GM23248 (cell line): Measurements from ENCODE around the gene STX2. TPM values are rescaled to one million over a fixed set of nuclear protein-coding genes. Genes with fewer than 3 reads are reported as not detected.

Source experiments
- DNase-seq: peaks from one replicate; pipeline ENCODE4 v3.0.0-alpha.2; 2015
- H2AFZ ChIP-seq: fragments of 200-600 bp; sonication (generic); 2 replicates; pipeline ENCODE4 v1.6.1; 2016; ENCODE audit warnings: antibody characterized with exemption
- H3F3A ChIP-seq: fragments of 200-600 bp; sonication (generic); 2 replicates; pipeline ENCODE4 v1.6.1; 2016; ENCODE audit warnings: mild to moderate bottlenecking, antibody characterized with exemption, mixed run types; ENCODE audit not compliant: insufficient read depth
- H3K27ac ChIP-seq: fragments of 200-600 bp; sonication (generic); 2 replicates; pipeline ENCODE4 v1.5.1; 2016; ENCODE audit warnings: mild to moderate bottlenecking
- H3K27me3 ChIP-seq: fragments of 200-600 bp; sonication (generic); replicated peaks from 2 replicates; pipeline ENCODE4 v1.6.1; 2016; ENCODE audit warnings: mild to moderate bottlenecking; ENCODE audit not compliant: insufficient read depth
- H3K36me3 ChIP-seq: fragments of 200-600 bp; sonication (generic); 2 replicates; pipeline ENCODE4 v1.6.1; 2016; ENCODE audit warnings: low read depth, mild to moderate bottlenecking
- H3K4me1 ChIP-seq: fragments of 200-600 bp; sonication (generic); 2 replicates; pipeline ENCODE4 v1.6.1; 2016; ENCODE audit warnings: mild to moderate bottlenecking; ENCODE audit not compliant: insufficient read depth
- H3K4me2 ChIP-seq: fragments of 200-600 bp; sonication (generic); one replicate; pipeline ENCODE4 v1.6.1; 2016; ENCODE audit warnings: mild to moderate bottlenecking; ENCODE audit not compliant: unreplicated experiment
- H3K4me3 ChIP-seq: fragments of 200-600 bp; sonication (generic); 2 replicates; pipeline ENCODE4 v1.5.1; 2016; ENCODE audit warnings: mild to moderate bottlenecking
- H3K79me2 ChIP-seq: fragments of 200-600 bp; sonication (generic); 2 replicates; pipeline ENCODE4 v1.6.1; 2016; ENCODE audit warnings: mild to moderate bottlenecking; ENCODE audit not compliant: insufficient read depth
- H3K9ac ChIP-seq: fragments of 200-600 bp; sonication (generic); 2 replicates; pipeline ENCODE4 v1.6.1; 2016; ENCODE audit warnings: mild to moderate bottlenecking
- H3K9me2 ChIP-seq: fragments of 200-600 bp; sonication (generic); 2 replicates; pipeline ENCODE4 v1.6.1; 2016; ENCODE audit warnings: mixed run types, mild to moderate bottlenecking, moderate library complexity; ENCODE audit not compliant: insufficient read depth
- H3K9me3 ChIP-seq: fragments of 200-600 bp; sonication (generic); one replicate; pipeline ENCODE4 v1.6.1; 2017; ENCODE audit warnings: low read depth
- H4K20me1 ChIP-seq: fragments of 200-600 bp; sonication (generic); 2 replicates; pipeline ENCODE4 v1.6.0; 2016; ENCODE audit not compliant: insufficient read depth
- EZH2 ChIP-seq: fragments of 200-600 bp; sonication (generic); IDR thresholded peaks from 2 replicates; pipeline ENCODE4 v1.6.1; 2018; ENCODE audit warnings: antibody characterized with exemption, mild to moderate bottlenecking; ENCODE audit not compliant: insufficient read depth, poor library complexity, severe bottlenecking
- EZH2phosphoT487 ChIP-seq: fragments of 200-600 bp; sonication (generic); IDR thresholded peaks from 2 replicates; pipeline ENCODE4 v1.6.1; 2018; ENCODE audit warnings: antibody characterized with exemption, moderate library complexity, mild to moderate bottlenecking, low read depth; ENCODE audit not compliant: insufficient read depth
- WGBS, 2 experiments: methylation state at CpG; one replicate each; pipeline ENCODE4 v1.1.6; 2015 to 2017; ENCODE audit warnings: low lambda C conversion rate in 2 of 2, low coverage in 1 of 2; ENCODE audit errors: missing lambda C conversion rate in 2 of 2; 5-methylcytosine and 5-hydroxymethylcytosine counted together
- in situ Hi-C: fragments of 300-500 bp; cut with MboI; formaldehyde crosslinking; loops from 2 replicates; pipeline ENCODE4 v1.15.0; 2020
- polyA plus RNA-seq: library from polyadenylated mRNA; unstranded; fragments of >200 nt; fragmentation: Nextera tagmentation; extraction: Ambion mirVana; gene quantifications from 2 replicates; pipeline ENCODE4 v1.2.1, GENCODE V29; 2016
- total RNA-seq: library from RNA; depleted of rRNA; stranded (reverse); fragments of >200 nt; shearing (Covaris generic); gene quantifications from 2 replicates; pipeline ENCODE4 v1.2.3, GENCODE V29; 2014

The STX2 gene
- total and polyA plus RNA-seq, 2 experiments from 2014 or later = 30.1 to 45.5 TPM

GRCh38 chr12:130815028-130815741 lies 23.9 kb downstream of the STX2 start:
- Histone ChIP-seq H3K27ac (no peak overlapping the region), H2AFZ (no peak overlapping the region), H3K4me1 (no peaks in the 10 kb centered on the region), H3K9ac (no peak overlapping the region), H3K36me3 (peaks cover 4% of the 10 kb centered on the region; the same call in 1 of the 2 replicates), H3F3A (no peaks in the 10 kb centered on the region), H3K27me3 (no peaks in the 10 kb centered on the region), H3K4me2 (no peak overlapping the region), H4K20me1 (no peaks in the 10 kb centered on the region), H3K4me3 (no peak overlapping the region), H3K9me2 (no peaks in the 10 kb centered on the region), H3K79me2 (peaks cover 38% of the 10 kb centered on the region), H3K9me3 (no peaks in the 10 kb centered on the region)
- DNase-seq = no peak
- in situ Hi-C loops = no loop called here
- 94 to 95% methylated on average over 14 of the region's 14 CpGs for WGBS, 2 experiments
- TF ChIP-seq EZH2phosphoT487 (no peak), EZH2 (no peak)

- no peaks in the 10 kb centered on the region for H3K9me2 ChIP-seq
- H3K36me3 ChIP-seq = no peaks in the 10 kb centered on the region; the same call in 1 of the 2 replicates
- no peaks in the 10 kb centered on the region for H3K4me1 ChIP-seq
- H3K4me3 ChIP-seq = no peak overlapping the region
- no peak overlapping the region for H3K4me2 ChIP-seq
- in situ Hi-C loops = no loop called here
- no peak overlapping the region for H2AFZ ChIP-seq
- no peak overlapping the region for H3K9ac ChIP-seq
- H4K20me1 ChIP-seq = no peaks in the 10 kb centered on the region
- DNase-seq = no peak
- TF ChIP-seq EZH2phosphoT487 = no peak
- TF ChIP-seq EZH2 = no peak
- H3F3A ChIP-seq = no peaks in the 10 kb centered on the region
- H3K27ac ChIP-seq = no peak overlapping the region
- no peaks in the 10 kb centered on the region for H3K9me3 ChIP-seq
- WGBS, 2 experiments = 95 to 97% methylated on average over 14 of the region's 14 CpGs
- no peaks in the 10 kb centered on the region for H3K27me3 ChIP-seq
- H3K79me2 ChIP-seq = peaks cover 38% of the 10 kb centered on the region
Measured at GRCh38 chr12:130813949-130814348, 25.1 kb downstream of the STX2 start.

GRCh38 chr12:130813436-130813835 lies 25.6 kb downstream of the STX2 start:
- H3K9me3 ChIP-seq = no peaks in the 10 kb centered on the region
- DNase-seq = no peak
- H3K79me2 ChIP-seq = peaks cover 38% of the 10 kb centered on the region
- H3K4me3 ChIP-seq = no peak overlapping the region
- H3K36me3 ChIP-seq = no peaks in the 10 kb centered on the region; the same call in 1 of the 2 replicates
- TF ChIP-seq EZH2phosphoT487 (no peak), EZH2 (no peak)
- H2AFZ ChIP-seq = no peak overlapping the region
- H3K4me1 ChIP-seq = no peaks in the 10 kb centered on the region
- H3K27me3 ChIP-seq = no peaks in the 10 kb centered on the region
- in situ Hi-C loops = no loop called here
- H3F3A ChIP-seq = no peaks in the 10 kb centered on the region
- no peak overlapping the region for H3K9ac ChIP-seq
- WGBS, 2 experiments = 73 to 75% methylated on average over 8 to 10 of the region's 10 CpGs
- no peak overlapping the region for H3K4me2 ChIP-seq
- H3K9me2 ChIP-seq = no peaks in the 10 kb centered on the region
- H4K20me1 ChIP-seq = no peaks in the 10 kb centered on the region
- no peak overlapping the region for H3K27ac ChIP-seq

- H3K4me2 ChIP-seq = no peak overlapping the region
- no peaks in the 10 kb centered on the region for H3K4me1 ChIP-seq
- H3K36me3 ChIP-seq = peaks cover 17% of the 10 kb centered on the region; the same call in 1 of the 2 replicates
- H3K9me2 ChIP-seq = no peaks in the 10 kb centered on the region
- in situ Hi-C loops = no loop called here
- H3K4me3 ChIP-seq = no peak overlapping the region
- no peak overlapping the region for H3K27ac ChIP-seq
- WGBS, 2 experiments = 79 to 81% methylated on average over 6 of the region's 6 CpGs
- H3F3A ChIP-seq = no peaks in the 10 kb centered on the region
- H3K9me3 ChIP-seq = no peaks in the 10 kb centered on the region
- no peak overlapping the region for H3K9ac ChIP-seq
- DNase-seq = no peak
- peaks cover 11% of the 10 kb centered on the region for H3K79me2 ChIP-seq
- no peak overlapping the region for H2AFZ ChIP-seq
- H4K20me1 ChIP-seq = no peaks in the 10 kb centered on the region
- no peak for TF ChIP-seq EZH2phosphoT487
- no peak for TF ChIP-seq EZH2
- H3K27me3 ChIP-seq = no peaks in the 10 kb centered on the region
Measured at GRCh38 chr12:130809791-130810190, 29.3 kb downstream of the STX2 start.

GRCh38 chr12:130807309-130807708 lies 31.7 kb downstream of the STX2 start:
- no peaks in the 10 kb centered on the region for H3K4me1 ChIP-seq
- H3K27me3 ChIP-seq = no peaks in the 10 kb centered on the region
- no peak overlapping the region for H3K9ac ChIP-seq
- no peaks in the 10 kb centered on the region for H3K9me3 ChIP-seq
- H3K36me3 ChIP-seq = peaks cover 35% of the 10 kb centered on the region
- no peak overlapping the region for H3K4me3 ChIP-seq
- no peak for DNase-seq
- no peak for TF ChIP-seq EZH2phosphoT487
- TF ChIP-seq EZH2 = no peak
- H3K79me2 ChIP-seq = 0 out of 2 replicates have a peak, but pooled peaks cover 2% of the 10 kb centered on the region
- in situ Hi-C loops = no loop called here
- no peaks in the 10 kb centered on the region for H3F3A ChIP-seq
- no peak overlapping the region for H3K27ac ChIP-seq
- H3K9me2 ChIP-seq = no peaks in the 10 kb centered on the region
- no peaks in the 10 kb centered on the region for H4K20me1 ChIP-seq
- no peak overlapping the region for H3K4me2 ChIP-seq
- H2AFZ ChIP-seq = no peak overlapping the region
- whole genome bisulfite sequencing, 2 experiments = 96 to 99% methylated on average over 14 to 18 of the region's 18 CpGs
